Right lobe of liver (tissue), 4 donors: ENCODE data around the gene COL6A5.

Source experiments
- CTCF ChIP-seq, 4 donors: fragments of 200-600 bp in 3 of 4; fragments of 450-650 bp in 1 of 4; IDR thresholded peaks; one replicate each; pipeline versions ENCODE4 v1.5.1 to v1.8.0; 2016 to 2022; ENCODE audit warnings: antibody characterized with exemption in 4 of 4, mild to moderate bottlenecking in 2 of 4
- POLR2A ChIP-seq: fragments of 450-650 bp; IDR thresholded peaks from one replicate; pipeline ENCODE4 v1.6.1; 2017; ENCODE audit warnings: antibody characterized with exemption, mild to moderate bottlenecking
- donor health status: DM: no; HTN: no; CAD: no.
- donor health status: DM: no; HTN: no; CAD: no.
- donor health status: DM: no; HTN: yes; CAD: no.

DNA sequence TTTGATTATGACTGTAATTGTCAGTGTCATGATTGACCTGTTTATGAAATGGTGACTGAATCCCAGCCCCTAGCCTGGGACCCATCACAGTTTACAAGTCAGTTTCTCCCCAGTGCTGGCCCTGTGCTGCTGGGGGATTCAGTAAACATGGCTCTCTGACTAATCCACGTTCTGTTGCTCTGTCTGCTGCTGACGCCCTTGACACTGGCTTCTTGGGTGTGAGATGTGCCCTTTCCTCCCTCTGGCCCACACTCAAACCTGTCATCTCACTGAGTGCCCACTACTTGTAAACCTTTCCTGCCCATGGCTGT lies 84.2 kb downstream of the COL6A5 start:
- TF ChIP-seq CTCF (IDR thresholded peaks at IDR 0.05), result no peak
- TF ChIP-seq POLR2A, result no peak
